Ectodermal cell (in vitro differentiated cells): Measurements from ENCODE around the gene S100A1. TPM values are rescaled to one million over a fixed set of nuclear protein-coding genes. Genes with fewer than 3 reads are reported as not detected.
"Not testable (repeated sequence)": the region's sequence is repeated elsewhere in the genome, so short reads cannot be mapped to it uniquely, and the experiment has no call there.

Source experiments
- H3K27ac ChIP-seq: 2 replicates; pipeline ENCODE4 v1.7.0; 2013; ENCODE audit warnings: mild to moderate bottlenecking, low read depth, low read length; ENCODE audit not compliant: insufficient read depth, poor library complexity, severe bottlenecking
- H3K27me3 ChIP-seq: 2 replicates; pipeline ENCODE4 v1.7.0; 2013; ENCODE audit warnings: mild to moderate bottlenecking, low read length; ENCODE audit not compliant: insufficient read depth, control insufficient read depth, poor library complexity, severe bottlenecking
- H3K36me3 ChIP-seq: one replicate; pipeline ENCODE4 v1.7.0; 2013; ENCODE audit warnings: low read length; ENCODE audit not compliant: control insufficient read depth, insufficient read depth
- H3K4me1 ChIP-seq: one replicate; pipeline ENCODE4 v1.7.0; 2013; ENCODE audit warnings: low read length; ENCODE audit not compliant: control insufficient read depth, insufficient read depth
- H3K4me3 ChIP-seq: 2 replicates; pipeline ENCODE4 v1.7.0; 2013; ENCODE audit warnings: low read depth, low read length, control low read depth; ENCODE audit not compliant: insufficient read depth
- H3K9me3 ChIP-seq: 2 replicates; pipeline ENCODE4 v1.7.0; 2013; ENCODE audit warnings: mild to moderate bottlenecking, low read length, moderate library complexity; ENCODE audit not compliant: control insufficient read depth
- WGBS, 2 experiments: methylation state at CpG; one replicate each; pipeline ENCODE4 v1.1.7; 2013; ENCODE audit warnings: missing lambda C conversion rate in 2 of 2; 5-methylcytosine and 5-hydroxymethylcytosine counted together
- polyA plus RNA-seq, 4 experiments: library from polyadenylated mRNA; stranded (reverse); fragments of 50-300 nt; gene quantifications; one replicate each; pipeline ENCODE4 v1.2.3, GENCODE V29; 2013

The S100A1 gene
- polyA plus RNA-seq (2013, experiment 1 of 4) = not detected
- polyA plus RNA-seq (2013, experiment 2 of 4) = 0.76 TPM
- polyA plus RNA-seq (2013, experiment 3 of 4) = 1.5 TPM
- polyA plus RNA-seq (2013, experiment 4 of 4) = not detected

- H3K9me3 ChIP-seq = no peaks in the 10 kb centered on the region
- peak within 1 kb of the TSS; percentile 78 for H3K27ac ChIP-seq
- H3K4me3 ChIP-seq = peak within 1 kb of the TSS; percentile 56
- H3K27me3 ChIP-seq = no peaks in the 10 kb centered on the region
- no peaks in the 10 kb centered on the region for H3K36me3 ChIP-seq
- H3K4me1 ChIP-seq = peaks cover 12% of the 10 kb centered on the region
- 71 to 73% methylated on average over 10 of the region's 10 CpGs for WGBS, 2 experiments
These were observed at the start of gene S100A1 for GRCh38 chr1:153627715-153628626. S100A1 (plus strand) TSS chr1:153628434; CDS start chr1:153630522, 2,088 bp downstream.

DNA sequence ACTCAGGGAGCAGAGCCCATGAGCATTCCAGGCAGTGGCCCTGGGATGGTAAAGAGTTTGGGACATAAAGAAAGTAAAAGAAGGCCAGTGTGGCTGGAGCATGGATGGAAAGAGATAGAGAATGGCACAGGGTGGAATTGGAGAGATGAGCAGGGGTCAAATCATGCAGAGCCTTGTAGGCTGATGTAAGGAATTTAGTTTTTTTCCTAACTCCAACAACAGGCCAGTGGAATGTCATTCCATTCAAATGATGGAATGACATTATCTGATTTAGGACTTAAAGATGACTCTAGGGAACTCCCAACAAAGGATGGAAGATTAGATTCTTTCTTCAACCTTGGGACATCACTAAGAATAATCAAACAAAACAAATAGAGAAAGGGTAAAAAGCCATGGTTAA lies 49.7 kb upstream of the S100A1 start:
- Histone ChIP-seq H3K36me3 (no peaks in the 10 kb centered on the region), H3K27ac (peak overlapping the region; percentile 67), H3K4me3 (no peak overlapping the region), H3K9me3 (no peaks in the 10 kb centered on the region), H3K27me3 (no peaks in the 10 kb centered on the region), H3K4me1 (peaks cover 16% of the 10 kb centered on the region)

- H3K27ac ChIP-seq = peak overlapping the region; percentile 67
These were observed 49.3 kb upstream of the S100A1 start for GRCh38 chr1:153578936-153579335.

DNA sequence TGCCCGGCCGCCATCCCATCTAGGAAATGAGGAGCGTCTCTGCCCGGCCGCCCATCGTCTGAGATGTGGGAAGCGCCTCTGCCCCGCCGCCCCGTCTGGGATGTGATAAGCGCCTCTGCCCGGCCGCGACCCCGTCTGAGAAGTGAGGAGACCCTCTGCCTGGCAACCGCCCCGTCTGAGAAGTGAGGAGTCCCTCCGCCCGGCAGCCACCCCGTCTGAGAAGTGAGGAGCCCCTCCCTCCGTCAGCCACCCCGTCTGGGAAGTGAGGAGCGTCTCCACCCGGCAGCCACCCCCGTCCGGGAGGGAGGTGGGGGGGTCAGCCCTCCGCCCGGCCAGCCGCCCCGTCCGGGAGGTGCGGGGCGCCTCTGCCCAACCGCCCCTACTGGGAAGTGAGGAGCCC lies 45.4 kb upstream of the S100A1 start:
- 95% methylated on average over 34 of the region's 34 CpGs for WGBS, 2 experiments
- H3K4me3 ChIP-seq, H3K27me3 ChIP-seq, H3K9me3 ChIP-seq, H3K36me3 ChIP-seq, H3K27ac ChIP-seq: not testable (repeated sequence)
- peaks cover 23% of the 10 kb centered on the region for H3K4me1 ChIP-seq

More at GRCh38 chr1:153578936-153579335, 49.3 kb upstream of the S100A1 start:
- Histone ChIP-seq H3K4me3 (no peak overlapping the region), H3K36me3 (no peaks in the 10 kb centered on the region), H3K9me3 (no peaks in the 10 kb centered on the region), H3K4me1 (peaks cover 17% of the 10 kb centered on the region), H3K27me3 (no peaks in the 10 kb centered on the region)
- 73 to 74% methylated on average over 3 of the region's 3 CpGs for WGBS, 2 experiments

GRCh38 chr1:153583514-153583913 lies 44.7 kb upstream of the S100A1 start:
- H3K36me3 ChIP-seq, H3K27ac ChIP-seq, H3K27me3 ChIP-seq, H3K4me3 ChIP-seq, H3K9me3 ChIP-seq: not testable (repeated sequence)
- peaks cover 17% of the 10 kb centered on the region for H3K4me1 ChIP-seq
- 26 to 56% methylated on average over 1 of the region's 3 CpGs for WGBS, 2 experiments

GRCh38 chr1:153583976-153584375 lies 44.3 kb upstream of the S100A1 start:
- no peaks in the 10 kb centered on the region for H3K27me3 ChIP-seq
- H3K4me3 ChIP-seq = no peak overlapping the region
- peaks cover 13% of the 10 kb centered on the region for H3K4me1 ChIP-seq
- no peaks in the 10 kb centered on the region for H3K36me3 ChIP-seq
- no peak overlapping the region for H3K27ac ChIP-seq
- WGBS, 2 experiments = 84 to 92% methylated on average over 2 of the region's 2 CpGs
- no peaks in the 10 kb centered on the region for H3K9me3 ChIP-seq

- Histone ChIP-seq H3K9me3 (no peaks in the 10 kb centered on the region), H3K4me1 (peaks cover 7% of the 10 kb centered on the region), H3K27ac (no peak overlapping the region)
These were observed 43.2 kb upstream of the S100A1 start for GRCh38 chr1:153585006-153585405.

GRCh38 chr1:153586347-153586746 lies 41.9 kb upstream of the S100A1 start:
- H3K27me3 ChIP-seq = no peaks in the 10 kb centered on the region
- no peaks in the 10 kb centered on the region for H3K9me3 ChIP-seq
- H3K27ac ChIP-seq = no peak overlapping the region
- no peak overlapping the region for H3K4me3 ChIP-seq
- WGBS, 2 experiments = 83 to 86% methylated on average over 1 of the region's 1 CpG
- H3K36me3 ChIP-seq = no peaks in the 10 kb centered on the region
- peaks cover 7% of the 10 kb centered on the region for H3K4me1 ChIP-seq

More at GRCh38 chr1:153585006-153585405, 43.2 kb upstream of the S100A1 start:
- Histone ChIP-seq H3K27me3 (no peaks in the 10 kb centered on the region), H3K4me3 (no peak overlapping the region), H3K36me3 (no peaks in the 10 kb centered on the region)
- WGBS, 2 experiments = 88 to 96% methylated on average over 1 of the region's 1 CpG

DNA sequence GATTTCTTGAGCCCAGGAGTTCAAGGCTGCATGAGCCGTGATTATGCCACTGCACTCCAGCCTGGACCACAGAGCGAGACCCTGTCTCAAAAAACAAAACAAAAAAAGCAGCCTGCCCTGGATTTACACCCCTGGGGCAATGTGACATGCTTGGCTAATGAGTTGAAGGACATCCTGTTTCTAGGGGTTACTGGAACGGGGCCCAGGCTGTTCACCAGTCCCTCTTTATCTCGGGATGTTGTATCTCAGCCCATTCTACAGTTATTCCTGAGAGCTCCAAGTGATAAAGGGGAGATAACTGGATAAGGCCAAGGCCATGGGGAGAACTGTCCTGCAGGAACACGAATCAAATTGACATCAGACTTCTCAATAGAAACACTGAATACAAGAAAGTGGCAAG lies 40.9 kb upstream of the S100A1 start:
- 91 to 94% methylated on average over 5 of the region's 5 CpGs for WGBS, 2 experiments
- Histone ChIP-seq H3K27ac (no peak overlapping the region), H3K36me3 (no peaks in the 10 kb centered on the region), H3K27me3 (no peaks in the 10 kb centered on the region), H3K9me3 (no peaks in the 10 kb centered on the region), H3K4me3 (no peak overlapping the region), H3K4me1 (peaks cover 7% of the 10 kb centered on the region)

- H3K4me1 ChIP-seq, H3K27ac ChIP-seq, H3K4me3 ChIP-seq, H3K9me3 ChIP-seq, H3K27me3 ChIP-seq, H3K36me3 ChIP-seq: not testable (repeated sequence)
- 89 to 92% methylated on average over 9 of the region's 10 CpGs for WGBS, 2 experiments
These were observed 40.2 kb upstream of the S100A1 start for GRCh38 chr1:153588033-153588432.
